Measurements from ENCODE around the gene BMP7. TPM values are rescaled to one million over a fixed set of nuclear protein-coding genes. Genes with fewer than 3 reads are reported as not detected.

BMP7 gene
- total RNA-seq, 1 donor from 2014 or later = 3.7 TPM

- no peak overlapping the region for H3K27ac ChIP-seq (ENCODE audit: low read depth, low read length)
- no peaks in the 10 kb centered on the region for H3K9me3 ChIP-seq (ENCODE audit: control insufficient read depth in 3 of 3, low read length in 3 of 3)
- H3K36me3 ChIP-seq (ENCODE audit: control insufficient read depth in 3 of 3, insufficient read depth in 3 of 3, low read length in 3 of 3) = no peaks in the 10 kb centered on the region
- H3K27me3 ChIP-seq (ENCODE audit: control insufficient read depth in 3 of 3, insufficient read depth in 3 of 3, low read length in 3 of 3) = peaks cover 2 to 4% (median 3%) of the 10 kb centered on the region in 3 donors
- peaks cover 0 to 2% (median 0%) of the 10 kb centered on the region in 3 donors for H3K4me1 ChIP-seq (ENCODE audit: control insufficient read depth in 3 of 3, insufficient read depth in 3 of 3, low read length in 3 of 3)
- H3K9ac ChIP-seq (ENCODE audit: low read depth in 1 of 3, low read length in 3 of 3) = no peak overlapping the region
- no peak overlapping the region for H3K4me3 ChIP-seq (ENCODE audit: low read length in 3 of 3)
Observed at GRCh38 chr20:57190536-57191264, 75.7 kb downstream of the BMP7 start.

GRCh38 chr20:57189713-57190112, 76.7 kb downstream of the BMP7 start:
- no peaks in the 10 kb centered on the region for H3K36me3 ChIP-seq (ENCODE audit: control insufficient read depth in 3 of 3, insufficient read depth in 3 of 3, low read length in 3 of 3)
- peaks cover 0 to 3% (median 0%) of the 10 kb centered on the region in 3 donors for H3K9me3 ChIP-seq (ENCODE audit: control insufficient read depth in 3 of 3, low read length in 3 of 3)
- H3K27ac ChIP-seq (ENCODE audit: low read depth, low read length) = no peak overlapping the region
- H3K9ac ChIP-seq (ENCODE audit: low read depth in 1 of 3, low read length in 3 of 3) = no peak overlapping the region
- H3K4me1 ChIP-seq (ENCODE audit: control insufficient read depth in 3 of 3, insufficient read depth in 3 of 3, low read length in 3 of 3) = no peaks in the 10 kb centered on the region
- H3K27me3 ChIP-seq (ENCODE audit: control insufficient read depth in 3 of 3, insufficient read depth in 3 of 3, low read length in 3 of 3) = peaks cover 0 to under 1% (median 0%) of the 10 kb centered on the region in 3 donors
- no peak overlapping the region for H3K4me3 ChIP-seq (ENCODE audit: low read length in 3 of 3)

- Histone ChIP-seq H3K27me3 (ENCODE audit: control insufficient read depth in 3 of 3, insufficient read depth in 3 of 3, low read length in 3 of 3) (peaks cover 0 to 6% (median 3%) of the 10 kb centered on the region in 3 donors), H3K4me1 (ENCODE audit: control insufficient read depth in 3 of 3, insufficient read depth in 3 of 3, low read length in 3 of 3) (no peaks in the 10 kb centered on the region), H3K36me3 (ENCODE audit: control insufficient read depth in 3 of 3, insufficient read depth in 3 of 3, low read length in 3 of 3) (no peaks in the 10 kb centered on the region), H3K27ac (ENCODE audit: low read depth, low read length) (no peak overlapping the region), H3K4me3 (ENCODE audit: low read length in 3 of 3) (no peak overlapping the region), H3K9ac (ENCODE audit: low read depth in 1 of 3, low read length in 3 of 3) (no peak overlapping the region), H3K9me3 (ENCODE audit: control insufficient read depth in 3 of 3, low read length in 3 of 3) (peaks cover 0 to 4% (median 0%) of the 10 kb centered on the region in 3 donors)
Observed at GRCh38 chr20:57188576-57189079, 77.8 kb downstream of the BMP7 start.

GRCh38 chr20:57188056-57188455, 78.4 kb downstream of the BMP7 start:
- H3K9me3 ChIP-seq (ENCODE audit: control insufficient read depth in 3 of 3, low read length in 3 of 3) = peaks cover 0 to 4% (median 0%) of the 10 kb centered on the region in 3 donors
- no peak overlapping the region for H3K27ac ChIP-seq (ENCODE audit: low read depth, low read length)
- H3K36me3 ChIP-seq (ENCODE audit: control insufficient read depth in 3 of 3, insufficient read depth in 3 of 3, low read length in 3 of 3) = no peaks in the 10 kb centered on the region
- peaks cover 0 to 6% (median 3%) of the 10 kb centered on the region in 3 donors for H3K27me3 ChIP-seq (ENCODE audit: control insufficient read depth in 3 of 3, insufficient read depth in 3 of 3, low read length in 3 of 3)
- H3K4me1 ChIP-seq (ENCODE audit: control insufficient read depth in 3 of 3, insufficient read depth in 3 of 3, low read length in 3 of 3) = no peaks in the 10 kb centered on the region
- no peak overlapping the region for H3K9ac ChIP-seq (ENCODE audit: low read depth in 1 of 3, low read length in 3 of 3)
- no peak overlapping the region for H3K4me3 ChIP-seq (ENCODE audit: low read length in 3 of 3)

- H3K4me1 ChIP-seq (ENCODE audit: control insufficient read depth in 3 of 3, insufficient read depth in 3 of 3, low read length in 3 of 3) = no peaks in the 10 kb centered on the region
- H3K36me3 ChIP-seq (ENCODE audit: control insufficient read depth in 3 of 3, insufficient read depth in 3 of 3, low read length in 3 of 3) = no peaks in the 10 kb centered on the region
- no peak overlapping the region for H3K4me3 ChIP-seq (ENCODE audit: low read length in 3 of 3)
- peaks cover 0 to 6% (median 4%) of the 10 kb centered on the region in 3 donors for H3K27me3 ChIP-seq (ENCODE audit: control insufficient read depth in 3 of 3, insufficient read depth in 3 of 3, low read length in 3 of 3)
- no peak overlapping the region for H3K9ac ChIP-seq (ENCODE audit: low read depth in 1 of 3, low read length in 3 of 3)
- peaks cover 0 to 4% (median 0%) of the 10 kb centered on the region in 3 donors for H3K9me3 ChIP-seq (ENCODE audit: control insufficient read depth in 3 of 3, low read length in 3 of 3)
- H3K27ac ChIP-seq (ENCODE audit: low read depth, low read length) = no peak overlapping the region
Observed at GRCh38 chr20:57187068-57187634, 79.3 kb downstream of the BMP7 start.

- no peaks in the 10 kb centered on the region for H3K36me3 ChIP-seq (ENCODE audit: control insufficient read depth in 3 of 3, insufficient read depth in 3 of 3, low read length in 3 of 3)
- H3K9ac ChIP-seq (ENCODE audit: low read depth in 1 of 3, low read length in 3 of 3) = no peak overlapping the region
- no peak overlapping the region for H3K4me3 ChIP-seq (ENCODE audit: low read length in 3 of 3)
- H3K27me3 ChIP-seq (ENCODE audit: control insufficient read depth in 3 of 3, insufficient read depth in 3 of 3, low read length in 3 of 3) = peaks cover 0 to 8% (median 7%) of the 10 kb centered on the region in 3 donors
- H3K4me1 ChIP-seq (ENCODE audit: control insufficient read depth in 3 of 3, insufficient read depth in 3 of 3, low read length in 3 of 3) = no peaks in the 10 kb centered on the region
- H3K9me3 ChIP-seq (ENCODE audit: control insufficient read depth in 3 of 3, low read length in 3 of 3) = peaks cover 0 to 4% (median 0%) of the 10 kb centered on the region in 3 donors
- no peak overlapping the region for H3K27ac ChIP-seq (ENCODE audit: low read depth, low read length)
Observed at GRCh38 chr20:57186192-57186591, 80.2 kb downstream of the BMP7 start.

GRCh38 chr20:57185188-57185743, 81.2 kb downstream of the BMP7 start:
- Histone ChIP-seq H3K9me3 (ENCODE audit: control insufficient read depth in 3 of 3, low read length in 3 of 3) (peaks cover 0 to 4% (median 0%) of the 10 kb centered on the region in 3 donors), H3K4me3 (ENCODE audit: low read length in 3 of 3) (no peak overlapping the region), H3K27ac (ENCODE audit: low read depth, low read length) (no peak overlapping the region), H3K4me1 (ENCODE audit: control insufficient read depth in 3 of 3, insufficient read depth in 3 of 3, low read length in 3 of 3) (no peaks in the 10 kb centered on the region), H3K9ac (ENCODE audit: low read depth in 1 of 3, low read length in 3 of 3) (no peak overlapping the region), H3K27me3 (ENCODE audit: control insufficient read depth in 3 of 3, insufficient read depth in 3 of 3, low read length in 3 of 3) (peaks cover 0 to 8% (median 7%) of the 10 kb centered on the region in 3 donors), H3K36me3 (ENCODE audit: control insufficient read depth in 3 of 3, insufficient read depth in 3 of 3, low read length in 3 of 3) (no peaks in the 10 kb centered on the region)

- Histone ChIP-seq H3K27ac (ENCODE audit: low read depth, low read length) (no peak overlapping the region), H3K4me1 (ENCODE audit: control insufficient read depth in 3 of 3, insufficient read depth in 3 of 3, low read length in 3 of 3) (no peaks in the 10 kb centered on the region), H3K36me3 (ENCODE audit: control insufficient read depth in 3 of 3, insufficient read depth in 3 of 3, low read length in 3 of 3) (no peaks in the 10 kb centered on the region), H3K4me3 (ENCODE audit: low read length in 3 of 3) (no peak overlapping the region), H3K9me3 (ENCODE audit: control insufficient read depth in 3 of 3, low read length in 3 of 3) (peaks cover 0 to 4% (median 0%) of the 10 kb centered on the region in 3 donors), H3K9ac (ENCODE audit: low read depth in 1 of 3, low read length in 3 of 3) (no peak overlapping the region), H3K27me3 (ENCODE audit: control insufficient read depth in 3 of 3, insufficient read depth in 3 of 3, low read length in 3 of 3) (peaks cover 0 to 10% (median 8%) of the 10 kb centered on the region in 3 donors)
Observed at GRCh38 chr20:57183457-57184009, 82.9 kb downstream of the BMP7 start.

- Histone ChIP-seq H3K9ac (ENCODE audit: low read depth in 1 of 3, low read length in 3 of 3) (no peak overlapping the region), H3K9me3 (ENCODE audit: control insufficient read depth in 3 of 3, low read length in 3 of 3) (peaks cover 0 to 4% (median 0%) of the 10 kb centered on the region in 3 donors), H3K36me3 (ENCODE audit: control insufficient read depth in 3 of 3, insufficient read depth in 3 of 3, low read length in 3 of 3) (no peaks in the 10 kb centered on the region), H3K27ac (ENCODE audit: low read depth, low read length) (no peak overlapping the region), H3K4me1 (ENCODE audit: control insufficient read depth in 3 of 3, insufficient read depth in 3 of 3, low read length in 3 of 3) (no peaks in the 10 kb centered on the region), H3K4me3 (ENCODE audit: low read length in 3 of 3) (no peak overlapping the region), H3K27me3 (ENCODE audit: control insufficient read depth in 3 of 3, insufficient read depth in 3 of 3, low read length in 3 of 3) (peaks cover 0 to 10% (median 8%) of the 10 kb centered on the region in 3 donors)
Observed at GRCh38 chr20:57181639-57182038, 84.8 kb downstream of the BMP7 start.
